ENCODE measurements around the gene DENND1C. TPM values are rescaled to one million over a fixed set of nuclear protein-coding genes. Genes with fewer than 3 reads are reported as not detected.
A peak's percentile ranks its signal among the peaks of the same experiment; 100 is the strongest.

The DENND1C gene
- total RNA-seq, 3 donors from 2014 or later, result 3.8 to 4.7 (median 4.1) TPM

GRCh38 chr19:6500837-6501739 is 19.5 kb upstream of the DENND1C start:
- TF ChIP-seq CTCF (IDR thresholded peaks at IDR 0.05), result no peak
- no peak for ATAC-seq
- Histone ChIP-seq H3K4me1 (ENCODE audit: low read depth) (no peaks in the 10 kb centered on the region), H3K9me3 (no peaks in the 10 kb centered on the region), H3K36me3 (ENCODE audit: low read depth) (no peaks in the 10 kb centered on the region), H3K4me3 (no peak overlapping the region)
- no peak for DNase-seq
- intact Hi-C loops (cut with DNase I, micrococcal nuclease), result no loop called here

GRCh38 chr19:6499052-6499790 is 17.6 kb upstream of the DENND1C start:
- H3K9me3 ChIP-seq, result no peaks in the 10 kb centered on the region
- no peak for DNase-seq
- no peak overlapping the region for H3K4me3 ChIP-seq
- TF ChIP-seq CTCF (IDR thresholded peaks at IDR 0.05), result no peak
- H3K4me1 ChIP-seq (ENCODE audit: low read depth), result no peaks in the 10 kb centered on the region
- ATAC-seq, result peak; percentile 59
- H3K36me3 ChIP-seq (ENCODE audit: low read depth), result no peaks in the 10 kb centered on the region
- intact Hi-C loops (cut with DNase I, micrococcal nuclease), result no loop called here

GRCh38 chr19:6498294-6499036 is 16.9 kb upstream of the DENND1C start:
- Histone ChIP-seq H3K9me3 (no peaks in the 10 kb centered on the region), H3K4me1 (ENCODE audit: low read depth) (no peaks in the 10 kb centered on the region), H3K4me3 (no peak overlapping the region), H3K36me3 (ENCODE audit: low read depth) (no peaks in the 10 kb centered on the region)
- ATAC-seq (no peak), DNase-seq (no peak)
- TF ChIP-seq CTCF (IDR thresholded peaks at IDR 0.05), result no peak
- intact Hi-C loops (cut with DNase I, micrococcal nuclease), result no loop called here

- no peak for ATAC-seq
- no peaks in the 10 kb centered on the region for H3K4me1 ChIP-seq (ENCODE audit: low read depth)
- no peaks in the 10 kb centered on the region for H3K36me3 ChIP-seq (ENCODE audit: low read depth)
- intact Hi-C loops (cut with DNase I, micrococcal nuclease), result no loop called here
- DNase-seq, result no peak
- H3K4me3 ChIP-seq, result no peak overlapping the region
- no peak for TF ChIP-seq CTCF (IDR thresholded peaks at IDR 0.05)
- no peaks in the 10 kb centered on the region for H3K9me3 ChIP-seq
Measured at GRCh38 chr19:6495947-6496346, 14.4 kb upstream of the DENND1C start.

GRCh38 chr19:6494438-6495036 is 12.9 kb upstream of the DENND1C start:
- ATAC-seq, result no peak
- H3K36me3 ChIP-seq (ENCODE audit: low read depth), result no peaks in the 10 kb centered on the region

More at GRCh38 chr19:6494438-6495036, 12.9 kb upstream of the DENND1C start:
- Histone ChIP-seq H3K4me1 (ENCODE audit: low read depth) (no peaks in the 10 kb centered on the region), H3K9me3 (no peaks in the 10 kb centered on the region), H3K4me3 (no peak overlapping the region)
- intact Hi-C loops (cut with DNase I, micrococcal nuclease), result no loop called here
- DNase-seq, result no peak
- no peak for TF ChIP-seq CTCF (IDR thresholded peaks at IDR 0.05)

Measured in mucosa of descending colon (tissue), 3 donors.